Fibroblast of villous mesenchyme (primary cell): ENCODE data around the gene LGI4. TPM values are rescaled to one million over a fixed set of nuclear protein-coding genes. Genes with fewer than 3 reads are reported as not detected.
"Not testable (repeated sequence)": the region's sequence is repeated elsewhere in the genome, so short reads cannot be mapped to it uniquely, and the experiment has no call there.

Experiments
- DNase-seq: peaks from one replicate; pipeline ENCODE4 v3.0.0-alpha.2; 2010; ENCODE audit warnings: low read depth
- H3K4me3 ChIP-seq: 2 replicates; pipeline ENCODE4 v1.5.1; 2011; ENCODE audit warnings: low read depth, mild to moderate bottlenecking, low read length
- CTCF ChIP-seq: IDR thresholded peaks from 2 replicates; pipeline ENCODE4 v1.5.1; 2012; ENCODE audit warnings: low read depth, mild to moderate bottlenecking, low read length; ENCODE audit not compliant: insufficient read depth
- total RNA-seq: library from RNA; depleted of rRNA; stranded (reverse); fragments of >200 nt; gene quantifications from 2 replicates; pipeline ENCODE4 v1.2.3, GENCODE V29; 2012

The LGI4 gene
- total RNA-seq, 1 donor = not detected

GRCh38 chr19:35136977-35137702 lies 2.3 kb upstream of the LGI4 start:
- TF ChIP-seq CTCF = no peak
- no peak overlapping the region for H3K4me3 ChIP-seq
- no peak for DNase-seq

- TF ChIP-seq CTCF = no peak
- no peak overlapping the region for H3K4me3 ChIP-seq
- DNase-seq = no peak
These were observed 1.4 kb upstream of the LGI4 start for GRCh38 chr19:35136231-35136630.

- TF ChIP-seq CTCF = peak; percentile 88
- H3K4me3 ChIP-seq = no peak overlapping the region
- peak; percentile 65 for DNase-seq
These were observed 590 bp upstream of the LGI4 start for GRCh38 chr19:35135389-35135909.

- H3K4me3 ChIP-seq = no peak overlapping the region
- DNase-seq = no peak
- TF ChIP-seq CTCF = no peak
These were observed 1.0 kb downstream of the LGI4 start for GRCh38 chr19:35133826-35134225.

GRCh38 chr19:35132254-35132653 lies 2.6 kb downstream of the LGI4 start:
- TF ChIP-seq CTCF = no peak
- no peak for DNase-seq
- no peak overlapping the region for H3K4me3 ChIP-seq

- DNase-seq = no peak
- no peak overlapping the region for H3K4me3 ChIP-seq
- TF ChIP-seq CTCF = no peak
These were observed 3.8 kb downstream of the LGI4 start for GRCh38 chr19:35130761-35131720.

GRCh38 chr19:35129724-35130274 lies 5.1 kb downstream of the LGI4 start:
- not testable (repeated sequence) for H3K4me3 ChIP-seq, DNase-seq
